Parathyroid adenoma (tissue), 2 donors: ENCODE measurements around the gene DUSP12.

ENCODE experiments used
- H2AFZ ChIP-seq: fragments of 300-600 bp; sonication (generic); one replicate; pipeline ENCODE4 v1.7.0; 2017; ENCODE audit warnings: antibody characterized with exemption, mild to moderate bottlenecking
- H3K27ac ChIP-seq: fragments of 300-600 bp; sonication (generic); one replicate; pipeline ENCODE4 v1.7.0; 2017
- H3K27me3 ChIP-seq: fragments of 300-600 bp; sonication (generic); one replicate; pipeline ENCODE4 v1.7.0; 2017; ENCODE audit warnings: low read length; ENCODE audit not compliant: control insufficient read depth, insufficient read depth
- H3K36me3 ChIP-seq: fragments of 300-600 bp; sonication (generic); one replicate; pipeline ENCODE4 v1.7.0; 2017; ENCODE audit warnings: low read length; ENCODE audit not compliant: control insufficient read depth, insufficient read depth
- H3K4me1 ChIP-seq: fragments of 300-600 bp; sonication (generic); one replicate; pipeline ENCODE4 v1.7.0; 2017; ENCODE audit warnings: control low read depth
- H3K4me2 ChIP-seq: fragments of 300-600 bp; sonication (generic); one replicate; pipeline ENCODE4 v1.7.0; 2017; ENCODE audit warnings: low read length
- H3K4me3 ChIP-seq: fragments of 300-600 bp; sonication (generic); one replicate; pipeline ENCODE4 v1.7.0; 2017; ENCODE audit warnings: low read depth, low read length
- H3K79me2 ChIP-seq: fragments of 300-600 bp; sonication (generic); one replicate; pipeline ENCODE4 v1.7.0; 2017; ENCODE audit warnings: control low read depth
- H3K9ac ChIP-seq: fragments of 300-600 bp; sonication (generic); one replicate; pipeline ENCODE4 v1.7.0; 2017; ENCODE audit warnings: mild to moderate bottlenecking
- H3K9me3 ChIP-seq: fragments of 300-600 bp; sonication (generic); one replicate; pipeline ENCODE4 v1.7.0; 2017; ENCODE audit warnings: low read length; ENCODE audit not compliant: control insufficient read depth
- TF ChIP-seq, protein P1 (sequence below): fragments of 300-600 bp; sonication (generic); IDR thresholded peaks from one replicate; pipeline ENCODE4 v1.7.0; 2017; ENCODE audit warnings: antibody characterized with exemption, mild to moderate bottlenecking
- donor health status: primary hyperparathyroidism.

The DUSP12 gene

DNA sequence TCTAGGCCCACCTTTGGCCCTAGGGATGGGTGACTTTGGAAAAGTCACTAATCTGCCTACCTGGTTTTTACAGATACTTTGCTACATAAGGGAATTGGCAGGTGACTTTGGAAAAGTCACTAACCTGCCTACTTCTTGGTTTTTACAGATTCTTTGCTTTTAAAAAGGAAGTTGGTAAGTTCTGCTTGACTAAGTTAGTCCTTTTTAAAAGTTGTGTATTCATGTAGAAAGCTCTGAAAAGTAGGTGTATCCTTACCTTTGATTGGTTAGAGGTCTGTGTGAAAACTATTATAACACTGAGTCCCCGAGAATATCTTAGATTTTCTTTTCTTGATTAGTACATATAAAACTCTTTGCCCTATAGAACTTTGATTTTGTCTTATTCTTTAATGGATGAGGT, 28.9 kb downstream of the DUSP12 start:
- H3K4me2 ChIP-seq = no peak overlapping the region

DNA sequence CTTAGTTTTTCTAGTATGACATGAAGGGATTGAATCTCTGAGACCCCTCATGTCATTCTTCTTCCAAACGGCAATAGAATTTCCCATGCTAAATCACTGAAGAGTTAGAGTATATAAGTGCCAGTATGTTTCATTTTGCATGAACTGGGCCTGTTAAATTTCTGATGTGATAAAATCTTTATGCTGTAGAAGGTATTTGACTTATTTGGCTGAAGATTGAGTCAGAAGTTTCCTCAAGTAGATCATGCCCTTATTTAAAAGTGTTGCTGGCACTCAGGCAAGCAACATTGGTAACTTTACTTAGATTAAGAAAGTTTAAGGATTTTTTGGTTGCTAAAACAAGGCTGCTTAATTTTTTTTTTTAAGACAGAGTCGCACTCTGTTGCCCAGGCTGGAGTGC, 29.8 kb downstream of the DUSP12 start:
- Histone ChIP-seq H3K4me3 (no peak overlapping the region), H3K27ac (no peak overlapping the region), H2AFZ (no peak overlapping the region), H3K4me1 (no peaks in the 10 kb centered on the region), H3K4me2 (no peak overlapping the region), H3K9ac (no peak overlapping the region), H3K27me3 (no peaks in the 10 kb centered on the region), H3K79me2 (no peaks in the 10 kb centered on the region), H3K9me3 (no peaks in the 10 kb centered on the region), H3K36me3 (no peaks in the 10 kb centered on the region)
- TF ChIP-seq, protein P1, sequence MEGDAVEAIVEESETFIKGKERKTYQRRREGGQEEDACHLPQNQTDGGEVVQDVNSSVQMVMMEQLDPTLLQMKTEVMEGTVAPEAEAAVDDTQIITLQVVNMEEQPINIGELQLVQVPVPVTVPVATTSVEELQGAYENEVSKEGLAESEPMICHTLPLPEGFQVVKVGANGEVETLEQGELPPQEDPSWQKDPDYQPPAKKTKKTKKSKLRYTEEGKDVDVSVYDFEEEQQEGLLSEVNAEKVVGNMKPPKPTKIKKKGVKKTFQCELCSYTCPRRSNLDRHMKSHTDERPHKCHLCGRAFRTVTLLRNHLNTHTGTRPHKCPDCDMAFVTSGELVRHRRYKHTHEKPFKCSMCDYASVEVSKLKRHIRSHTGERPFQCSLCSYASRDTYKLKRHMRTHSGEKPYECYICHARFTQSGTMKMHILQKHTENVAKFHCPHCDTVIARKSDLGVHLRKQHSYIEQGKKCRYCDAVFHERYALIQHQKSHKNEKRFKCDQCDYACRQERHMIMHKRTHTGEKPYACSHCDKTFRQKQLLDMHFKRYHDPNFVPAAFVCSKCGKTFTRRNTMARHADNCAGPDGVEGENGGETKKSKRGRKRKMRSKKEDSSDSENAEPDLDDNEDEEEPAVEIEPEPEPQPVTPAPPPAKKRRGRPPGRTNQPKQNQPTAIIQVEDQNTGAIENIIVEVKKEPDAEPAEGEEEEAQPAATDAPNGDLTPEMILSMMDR = no peak

More for the DNA sequence above, 28.9 kb downstream of the DUSP12 start:
- Histone ChIP-seq H2AFZ (no peak overlapping the region), H3K9ac (no peak overlapping the region), H3K27ac (no peak overlapping the region), H3K36me3 (no peaks in the 10 kb centered on the region), H3K9me3 (no peaks in the 10 kb centered on the region), H3K79me2 (no peaks in the 10 kb centered on the region), H3K4me3 (no peak overlapping the region), H3K27me3 (no peaks in the 10 kb centered on the region), H3K4me1 (no peaks in the 10 kb centered on the region)
- TF ChIP-seq, protein P1 = no peak

DNA sequence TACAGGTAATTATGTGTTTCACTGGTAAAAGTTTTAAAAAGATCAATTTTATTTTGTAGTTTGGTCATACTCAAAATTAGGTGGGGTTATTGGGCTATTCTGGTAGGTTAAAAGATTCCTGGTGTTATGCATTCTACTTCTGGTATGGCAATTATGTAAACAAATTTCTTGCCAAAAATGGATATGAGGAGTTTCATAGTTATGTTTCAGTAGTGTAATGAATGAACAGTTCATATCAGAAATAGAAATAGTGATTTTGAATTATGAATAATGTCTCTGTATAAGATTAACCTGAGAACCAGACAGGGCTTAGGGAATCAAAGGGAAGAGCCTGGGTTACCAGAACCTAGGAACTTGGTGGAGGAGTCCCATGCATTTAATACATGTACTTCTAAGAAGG, 32.4 kb downstream of the DUSP12 start:
- Histone ChIP-seq H3K79me2 (no peaks in the 10 kb centered on the region), H2AFZ (no peak overlapping the region), H3K9ac (no peak overlapping the region), H3K4me1 (no peaks in the 10 kb centered on the region), H3K4me2 (no peak overlapping the region), H3K9me3 (no peaks in the 10 kb centered on the region), H3K27ac (no peak overlapping the region), H3K27me3 (no peaks in the 10 kb centered on the region), H3K4me3 (no peak overlapping the region), H3K36me3 (no peaks in the 10 kb centered on the region)
- TF ChIP-seq, protein P1 = no peak

DNA sequence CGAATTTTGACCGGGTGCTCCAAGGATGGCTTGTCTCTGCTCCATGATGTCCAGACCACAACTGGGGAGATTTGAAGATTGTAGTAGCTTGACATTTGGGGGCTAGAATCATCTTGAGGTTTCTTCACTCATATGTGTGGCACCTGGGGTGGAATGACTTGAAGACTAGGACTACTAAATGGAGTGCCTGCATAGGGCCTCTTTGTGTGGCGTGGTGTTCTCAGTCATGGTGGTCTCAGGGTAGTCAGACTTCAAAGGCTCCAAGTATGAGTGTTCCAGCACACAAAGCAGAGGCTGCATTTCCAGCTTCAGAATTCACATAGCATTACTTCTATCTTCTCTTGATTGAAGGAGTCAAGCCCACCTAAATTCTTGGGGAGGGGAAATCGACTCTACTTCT, 33.3 kb downstream of the DUSP12 start:
- H3K4me3 ChIP-seq = no peak overlapping the region
- no peak overlapping the region for H2AFZ ChIP-seq
- H3K79me2 ChIP-seq = no peaks in the 10 kb centered on the region
- no peak overlapping the region for H3K27ac ChIP-seq
- TF ChIP-seq, protein P1 = no peak
- no peaks in the 10 kb centered on the region for H3K4me1 ChIP-seq
- no peak overlapping the region for H3K4me2 ChIP-seq
- no peaks in the 10 kb centered on the region for H3K27me3 ChIP-seq
- no peaks in the 10 kb centered on the region for H3K9me3 ChIP-seq
- H3K36me3 ChIP-seq = no peaks in the 10 kb centered on the region
- H3K9ac ChIP-seq = no peak overlapping the region

DNA sequence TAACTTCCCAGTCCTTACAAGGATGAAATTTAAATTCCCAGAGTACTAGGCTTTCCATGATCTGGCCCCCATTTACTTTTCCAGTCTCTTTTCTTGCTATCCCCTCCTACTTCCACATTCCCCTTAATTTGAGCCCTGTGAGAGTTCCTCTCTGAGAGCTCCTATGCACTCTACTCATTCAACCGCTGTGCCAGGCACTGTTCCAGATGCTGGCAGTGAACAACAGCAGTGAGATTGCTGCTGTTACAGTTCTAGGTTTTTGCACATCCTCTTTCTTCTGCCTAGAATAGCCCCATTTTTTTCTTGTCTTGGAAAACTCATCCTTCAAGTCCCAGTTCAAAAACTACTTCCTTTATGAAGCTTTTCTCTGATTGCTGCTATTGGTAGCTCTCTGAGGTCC, 35.4 kb downstream of the DUSP12 start:
- Histone ChIP-seq H3K4me2 (no peak overlapping the region), H3K9me3 (no peaks in the 10 kb centered on the region), H3K36me3 (no peaks in the 10 kb centered on the region), H3K9ac (no peak overlapping the region), H3K27me3 (no peaks in the 10 kb centered on the region), H3K27ac (no peak overlapping the region), H3K79me2 (no peaks in the 10 kb centered on the region), H2AFZ (no peak overlapping the region), H3K4me3 (no peak overlapping the region), H3K4me1 (no peaks in the 10 kb centered on the region)
- TF ChIP-seq, protein P1 = no peak
